SU-DHL-6 (cell line): ENCODE data around the gene CSTB.

Experiments
- H2AFZ ChIP-seq: fragments of 200-600 bp; sonication (generic); 2 replicates; pipeline ENCODE4 v1.6.1; 2014; ENCODE audit warnings: low read depth, mild to moderate bottlenecking, moderate library complexity, mixed read lengths, antibody characterized with exemption, low read length; ENCODE audit not compliant: severe bottlenecking
- H3F3A ChIP-seq: fragments of 200-600 bp; shearing (Covaris generic); 2 replicates; pipeline ENCODE4 v1.6.0; 2016; ENCODE audit warnings: antibody characterized with exemption, mild to moderate bottlenecking; ENCODE audit not compliant: insufficient read depth
- H3K27ac ChIP-seq: fragments of 200-600 bp; sonication (generic); 2 replicates; pipeline ENCODE4 v1.5.1; 2016; ENCODE audit warnings: low read depth, mild to moderate bottlenecking, low read length, moderate library complexity, mixed read lengths
- H3K27me3 ChIP-seq: fragments of 200-600 bp; sonication (generic), shearing (Covaris generic); 2 replicates; pipeline ENCODE4 v1.6.0; 2014; ENCODE audit warnings: mild to moderate bottlenecking, low read length
- H3K36me3 ChIP-seq: fragments of 200-600 bp; sonication (generic); 2 replicates; pipeline ENCODE4 v1.6.1; 2014; ENCODE audit warnings: mild to moderate bottlenecking, low read length, mixed read lengths
- H3K4me2 ChIP-seq: fragments of 300-600, 200-600 bp; shearing (Covaris generic), sonication (generic); 2 replicates; pipeline ENCODE4 v1.6.0; 2014; ENCODE audit warnings: low read length, low read depth, mild to moderate bottlenecking; ENCODE audit not compliant: poor library complexity, severe bottlenecking
- H3K4me3 ChIP-seq: fragments of 200-600 bp; sonication (generic); 2 replicates; pipeline ENCODE4 v1.5.1; 2014; ENCODE audit warnings: antibody characterized with exemption, low read length, mild to moderate bottlenecking, mixed read lengths; ENCODE audit not compliant: insufficient read depth, poor library complexity, severe bottlenecking
- H3K79me2 ChIP-seq: fragments of 200-600 bp; sonication (generic); 2 replicates; pipeline ENCODE4 v1.6.1; 2014; ENCODE audit warnings: mild to moderate bottlenecking, low read length, moderate library complexity; ENCODE audit not compliant: insufficient read depth
- H3K9ac ChIP-seq: fragments of 200-600 bp; sonication (generic); 2 replicates; pipeline ENCODE4 v1.7.0; 2014; ENCODE audit warnings: mild to moderate bottlenecking, low read length
- H3K9me2 ChIP-seq: fragments of 200-600 bp; sonication (generic); replicated peaks from 2 replicates; pipeline ENCODE4 v1.6.1; 2014; ENCODE audit warnings: low read length; ENCODE audit not compliant: insufficient read depth
- H3K9me3 ChIP-seq: fragments of 200-600 bp; sonication (generic); 2 replicates; pipeline ENCODE4 v1.6.1; 2014; ENCODE audit warnings: low read length, mixed read lengths; ENCODE audit not compliant: insufficient read depth
- H4K20me1 ChIP-seq: fragments of 200-600 bp; sonication (generic); 2 replicates; pipeline ENCODE4 v1.6.1; 2014; ENCODE audit warnings: low read depth, mild to moderate bottlenecking, antibody characterized with exemption, low read length, moderate library complexity, mixed read lengths
- CTCF ChIP-seq: fragments of 200-600 bp; sonication (generic); IDR thresholded peaks from one replicate; pipeline ENCODE4 v1.5.1; 2017; ENCODE audit warnings: antibody characterized with exemption, mild to moderate bottlenecking, low read length, moderate library complexity; ENCODE audit not compliant: insufficient read depth, poor library complexity, severe bottlenecking
- EZH2phosphoT487 ChIP-seq: fragments of 200-600 bp; sonication (generic), shearing (Covaris generic); conservative IDR thresholded peaks from 2 replicates; pipeline ENCODE4 v1.6.1; 2018; ENCODE audit warnings: mild to moderate bottlenecking, antibody characterized with exemption, low read length, moderate library complexity, mixed read lengths

CSTB gene

DNA sequence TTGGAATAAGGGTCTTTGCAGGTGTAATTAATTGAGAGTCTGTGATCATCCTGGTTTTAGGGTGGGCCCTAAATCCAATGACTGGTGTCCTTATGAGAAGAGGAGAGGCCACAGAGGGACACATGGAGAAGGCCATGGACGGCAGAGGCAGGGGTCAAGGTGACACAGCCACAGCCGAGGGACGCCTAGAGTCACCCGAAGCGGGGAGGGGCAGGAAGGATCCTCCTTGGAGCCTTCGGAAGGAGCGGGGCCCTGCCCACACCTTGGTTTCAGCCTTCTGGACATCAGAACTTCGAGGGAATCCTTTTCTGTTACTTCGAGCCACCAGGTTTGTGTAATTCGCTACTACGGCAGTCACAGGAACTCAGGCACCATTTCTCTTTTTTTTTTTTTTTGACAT lies 44.4 kb upstream of the CSTB start:
- Histone ChIP-seq H3K9me2 (no peaks in the 10 kb centered on the region), H3K4me2 (no peak overlapping the region), H4K20me1 (no peaks in the 10 kb centered on the region), H3K27ac (no peak overlapping the region), H3K4me3 (no peak overlapping the region), H3K27me3 (no peaks in the 10 kb centered on the region), H3K79me2 (no peaks in the 10 kb centered on the region), H3K36me3 (no peaks in the 10 kb centered on the region), H2AFZ (no peak overlapping the region), H3F3A (no peaks in the 10 kb centered on the region), H3K9me3 (no peaks in the 10 kb centered on the region), H3K9ac (no peak overlapping the region)
- TF ChIP-seq EZH2phosphoT487 (no peak), CTCF (no peak)

GRCh38 chr21:43819511-43820405 lies 43.6 kb upstream of the CSTB start:
- Histone ChIP-seq H3K36me3 (no peaks in the 10 kb centered on the region), H4K20me1 (no peaks in the 10 kb centered on the region), H3K4me2 (no peak overlapping the region), H3K9me2 (no peaks in the 10 kb centered on the region), H3K4me3 (no peak overlapping the region), H3K9ac (no peak overlapping the region), H2AFZ (no peak overlapping the region), H3K27me3 (no peaks in the 10 kb centered on the region), H3F3A (no peaks in the 10 kb centered on the region), H3K27ac (no peak overlapping the region), H3K9me3 (no peaks in the 10 kb centered on the region), H3K79me2 (no peaks in the 10 kb centered on the region)
- TF ChIP-seq CTCF (no peak), EZH2phosphoT487 (no peak)

DNA sequence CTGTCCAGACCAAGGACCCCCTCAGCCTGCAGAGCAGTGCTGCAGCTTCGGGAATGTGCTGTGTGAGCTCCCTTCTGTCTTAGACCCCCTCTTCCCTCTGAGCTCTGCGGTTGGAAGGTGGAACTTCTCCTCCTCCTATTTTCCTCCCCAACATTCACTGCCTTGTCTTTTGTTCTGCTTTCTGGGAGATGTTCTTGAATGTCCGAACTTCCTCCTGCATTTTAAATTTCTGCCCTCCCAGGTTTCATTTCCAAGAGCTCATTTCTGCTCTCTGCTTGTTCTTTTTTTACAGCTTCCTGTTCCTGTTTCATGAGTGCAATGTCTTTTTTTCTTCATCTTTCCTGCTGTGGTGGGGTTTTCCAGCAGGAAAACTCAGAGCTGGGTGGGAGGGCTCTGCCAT lies 42.6 kb upstream of the CSTB start:
- Histone ChIP-seq H3K27ac (no peak overlapping the region), H3K27me3 (no peaks in the 10 kb centered on the region), H3K4me3 (no peak overlapping the region), H3K9me3 (no peaks in the 10 kb centered on the region), H3K36me3 (no peaks in the 10 kb centered on the region), H3K4me2 (no peak overlapping the region), H2AFZ (no peak overlapping the region), H4K20me1 (no peaks in the 10 kb centered on the region), H3K9me2 (no peaks in the 10 kb centered on the region), H3K79me2 (no peaks in the 10 kb centered on the region), H3F3A (no peaks in the 10 kb centered on the region), H3K9ac (no peak overlapping the region)
- no peak for TF ChIP-seq CTCF
- TF ChIP-seq EZH2phosphoT487 = no peak
